Stimulated activated naive CD4-positive, alpha-beta T cell treated with Interleukin-2 at 50 U/mL for 16 hours (primary cell): Measurements from ENCODE around the gene CIROP.

ENCODE experiments used
- DNase-seq: peaks from one replicate; lab custom pipeline; 2025; lab: John Stamatoyannopoulos, UW

The CIROP gene

GRCh38 chr14:23093526-23093925 lies 11.3 kb downstream of the CIROP start:
- DNase-seq, result no peak

- no peak for DNase-seq
Measured at GRCh38 chr14:23093104-23093503, 11.7 kb downstream of the CIROP start.

- DNase-seq, result no peak
Measured at GRCh38 chr14:23091294-23092225, 13.2 kb downstream of the CIROP start.

- DNase-seq, result no peak
Measured at GRCh38 chr14:23090254-23090636, 14.5 kb downstream of the CIROP start.

GRCh38 chr14:23089498-23090253 lies 15.1 kb downstream of the CIROP start:
- DNase-seq, result no peak

GRCh38 chr14:23086565-23086964 lies 18.2 kb downstream of the CIROP start:
- DNase-seq, result no peak

GRCh38 chr14:23085458-23085857 lies 19.3 kb downstream of the CIROP start:
- DNase-seq, result no peak

GRCh38 chr14:23080474-23080873 lies 24.3 kb downstream of the CIROP start:
- no peak for DNase-seq

- DNase-seq, result no peak
Measured at GRCh38 chr14:23079716-23080115, 25.1 kb downstream of the CIROP start.

- DNase-seq, result no peak
Measured at GRCh38 chr14:23078692-23079116, 26.1 kb downstream of the CIROP start.

GRCh38 chr14:23077962-23078361 lies 26.8 kb downstream of the CIROP start:
- no peak for DNase-seq

GRCh38 chr14:23076785-23077408 lies 27.9 kb downstream of the CIROP start:
- DNase-seq, result no peak

- DNase-seq, result no peak
Measured at GRCh38 chr14:23074906-23075305, 29.9 kb downstream of the CIROP start.

- DNase-seq, result no peak
Measured at GRCh38 chr14:23071921-23072539, 32.8 kb downstream of the CIROP start.

- no peak for DNase-seq
Measured at GRCh38 chr14:23071244-23071920, 33.4 kb downstream of the CIROP start.

- no peak for DNase-seq
Measured at GRCh38 chr14:23070262-23071129, 34.3 kb downstream of the CIROP start.

GRCh38 chr14:23069413-23069806 lies 35.4 kb downstream of the CIROP start:
- DNase-seq, result no peak

- no peak for DNase-seq
Measured at GRCh38 chr14:23068789-23069412, 35.9 kb downstream of the CIROP start.

- DNase-seq, result no peak
Measured at GRCh38 chr14:23067847-23068788, 36.7 kb downstream of the CIROP start.
